UCSD-AML1 (cell line): ENCODE measurements around the gene TPSD1.

Experiments used
- DNase-seq: peaks from one replicate; lab custom pipeline; 2025; ENCODE audit not compliant: unreplicated experiment; lab: John Stamatoyannopoulos, UW

Gene TPSD1

DNA sequence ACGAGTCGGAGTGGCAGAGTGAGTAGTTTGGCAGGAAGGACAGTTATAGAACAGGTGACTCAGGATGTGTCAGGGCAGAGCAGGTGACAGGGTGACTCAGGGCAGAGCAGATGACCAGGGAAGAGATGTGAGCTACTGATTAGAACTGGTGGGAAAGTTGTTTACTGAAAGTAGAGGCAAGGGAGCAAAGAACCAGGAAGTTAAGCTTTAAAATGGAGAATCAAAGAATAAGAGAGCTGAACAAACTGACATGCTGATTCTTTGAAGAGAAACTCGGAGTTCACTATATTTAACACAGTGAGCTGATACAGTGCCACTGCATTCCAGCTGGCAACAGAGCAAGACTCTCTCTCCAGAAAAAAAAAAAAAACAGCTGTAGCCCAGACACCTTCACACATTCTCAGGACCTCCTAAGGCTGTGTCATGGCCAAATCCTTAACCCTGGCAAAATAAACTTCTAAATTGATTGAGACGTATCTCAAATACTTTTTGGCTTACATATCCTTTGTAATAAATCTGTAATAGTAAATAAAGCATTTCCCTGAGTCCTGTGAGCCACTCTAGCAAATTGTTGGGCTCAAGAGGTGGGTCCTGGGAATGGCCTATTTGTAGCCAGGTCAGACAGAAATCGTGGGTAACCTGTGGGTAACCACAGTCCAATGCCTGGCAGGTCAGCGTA lies 41.3 kb downstream of the TPSD1 start:
- no peak for DNase-seq

DNA sequence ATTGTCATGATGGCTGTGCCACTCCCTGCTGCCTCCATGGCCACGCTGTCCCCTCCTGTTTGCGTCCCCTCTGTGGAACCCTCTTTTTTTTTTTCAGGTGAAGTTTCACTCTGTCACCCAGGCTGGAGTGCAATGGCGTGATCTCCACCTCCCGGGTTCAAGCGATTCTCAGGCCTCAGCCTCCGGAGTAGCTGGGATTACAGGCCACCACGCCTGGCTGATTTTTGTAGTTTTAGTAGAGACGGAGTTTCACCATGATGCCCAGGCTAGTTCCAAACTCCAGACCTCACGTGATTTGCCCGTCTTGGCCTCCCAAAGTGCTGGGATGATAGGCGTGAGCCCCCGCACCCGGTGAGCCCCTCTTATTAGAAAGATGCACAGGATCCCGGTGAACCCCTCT lies 42.5 kb downstream of the TPSD1 start:
- DNase-seq, result no peak

DNA sequence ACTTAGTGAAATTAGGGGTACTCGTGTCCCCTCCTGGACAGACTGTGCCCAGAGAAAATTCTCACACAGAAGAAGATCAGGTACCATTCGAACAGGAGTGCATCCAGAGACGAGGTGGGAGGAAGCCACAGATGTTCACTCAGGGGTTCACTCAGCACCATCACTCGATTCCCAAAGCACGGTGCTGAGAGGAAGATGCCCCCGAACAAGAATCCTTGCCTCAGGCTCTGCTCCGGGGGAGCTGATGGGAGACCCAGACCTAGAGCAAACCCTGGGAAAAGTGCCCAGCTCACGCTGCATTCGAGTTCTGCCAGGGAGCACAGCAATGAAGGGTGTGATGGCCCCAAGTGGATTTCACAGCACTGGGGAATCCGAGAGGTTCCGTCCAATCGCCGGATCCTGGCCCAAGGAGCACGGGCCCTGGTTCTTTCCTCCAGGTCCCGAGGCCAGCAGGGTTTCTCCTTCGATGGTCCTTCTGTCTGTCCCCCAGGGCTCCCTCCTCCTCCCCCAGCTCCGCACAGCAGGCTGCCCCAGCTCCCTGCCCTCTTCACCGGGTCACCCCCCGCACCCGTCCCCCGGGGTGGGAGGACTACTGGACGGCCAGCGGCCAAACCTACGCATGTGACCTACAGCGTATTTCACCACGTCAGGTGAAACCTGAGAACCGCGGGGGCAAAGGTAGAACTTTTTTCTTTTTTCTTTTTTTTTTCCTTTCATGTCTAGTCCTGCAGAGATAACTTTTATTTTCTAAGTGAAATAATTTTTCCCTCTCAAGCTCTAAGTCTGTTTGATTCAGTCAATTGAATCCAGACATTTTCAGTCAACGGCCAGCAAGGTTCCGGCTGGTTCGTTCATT lies 43.4 kb downstream of the TPSD1 start:
- DNase-seq, result no peak

DNA sequence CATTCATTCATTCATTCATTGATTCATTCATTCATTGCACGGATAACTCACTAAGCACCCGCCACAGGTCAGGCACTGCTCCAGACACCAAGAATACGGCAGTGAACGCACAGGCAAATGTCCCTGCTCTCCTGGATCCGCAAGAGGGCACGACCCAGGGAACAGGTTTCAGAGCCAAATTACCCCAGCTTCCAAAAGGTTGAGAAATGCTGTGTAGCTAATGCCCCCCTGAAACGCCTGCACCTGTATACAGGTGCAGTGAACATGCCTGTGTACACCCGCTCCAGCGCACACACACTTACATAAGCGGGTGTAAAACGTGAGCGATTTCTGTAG lies 44.0 kb downstream of the TPSD1 start:
- no peak for DNase-seq

DNA sequence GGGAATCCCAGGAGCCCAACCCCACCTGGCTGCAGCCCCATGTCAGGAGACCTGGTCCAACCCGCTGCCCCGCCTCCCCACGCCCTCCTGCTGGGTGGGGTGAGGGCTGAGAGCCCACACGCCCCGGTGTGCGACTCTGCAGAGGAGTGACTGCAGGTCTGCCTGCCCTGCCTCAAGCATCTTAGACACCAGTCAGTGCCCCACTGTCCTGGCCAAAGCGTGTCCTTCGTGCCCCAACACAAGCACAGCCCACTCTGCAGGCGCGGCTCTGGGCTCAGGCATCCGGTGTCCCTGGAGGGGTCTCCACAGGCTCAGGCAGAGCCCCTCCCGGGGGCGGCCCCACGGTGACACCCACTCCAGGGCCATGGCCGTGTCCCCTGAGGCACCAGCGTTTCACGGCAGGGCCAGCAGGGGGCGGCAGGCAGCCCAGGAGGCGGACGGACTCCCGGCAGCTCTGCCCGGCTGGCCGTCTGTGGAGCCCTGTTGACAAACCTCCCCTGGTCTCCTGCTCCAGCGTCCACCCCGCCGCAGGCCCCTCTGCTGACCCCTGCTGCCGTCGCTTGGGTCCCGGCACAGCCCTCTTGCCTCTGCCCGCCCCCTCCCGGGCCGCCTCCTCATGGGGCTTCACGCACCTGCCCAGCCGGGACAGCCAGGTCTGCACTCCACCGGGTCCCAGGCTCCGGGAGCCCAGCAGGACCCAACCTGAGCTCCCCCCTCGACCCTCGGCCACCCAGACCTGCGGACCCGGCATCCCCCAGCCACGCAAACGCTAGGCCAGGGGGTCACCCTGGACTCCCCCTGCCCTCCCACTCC lies 45.0 kb downstream of the TPSD1 start:
- DNase-seq, result peak; percentile 75

DNA sequence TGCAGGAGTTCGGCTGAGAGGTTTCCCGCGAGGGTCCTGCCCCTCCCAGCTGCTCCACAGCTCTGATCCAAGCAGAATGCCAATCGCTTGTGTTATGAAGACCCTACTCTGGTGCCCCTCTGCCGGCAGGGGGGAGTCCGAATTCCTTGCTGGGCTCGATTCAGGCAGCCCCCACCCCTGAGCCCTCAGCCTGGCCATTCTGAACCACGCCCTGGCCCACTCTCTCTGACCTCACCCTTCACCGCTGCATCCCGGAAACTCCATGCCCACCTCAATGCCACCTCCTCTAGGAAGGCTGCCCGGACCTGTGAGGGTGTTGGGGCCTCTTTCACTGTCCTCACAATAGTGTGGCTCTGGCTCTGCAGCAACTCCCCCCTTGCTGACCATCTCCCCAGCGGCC lies 45.7 kb downstream of the TPSD1 start:
- no peak for DNase-seq

DNA sequence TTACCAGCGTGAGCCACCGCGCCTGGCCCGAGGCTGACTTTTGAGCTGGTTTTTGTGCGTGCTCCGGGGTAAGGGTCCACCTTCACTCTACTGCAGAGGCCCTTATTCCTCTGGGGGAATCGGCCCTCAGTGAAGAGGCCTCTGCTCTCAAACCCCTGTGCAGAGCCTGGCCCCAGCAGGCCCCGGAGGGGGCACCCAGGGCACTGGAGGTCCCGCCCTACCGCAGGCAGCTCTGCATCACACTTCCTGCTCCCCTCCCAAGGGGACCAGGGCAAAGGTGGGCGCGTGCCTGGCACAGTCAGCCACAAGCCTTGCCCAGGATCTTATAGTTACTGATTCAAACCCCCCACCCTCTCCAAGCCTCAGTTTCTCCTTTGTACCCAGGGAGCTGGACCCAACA lies 50.0 kb downstream of the TPSD1 start:
- DNase-seq, result no peak

DNA sequence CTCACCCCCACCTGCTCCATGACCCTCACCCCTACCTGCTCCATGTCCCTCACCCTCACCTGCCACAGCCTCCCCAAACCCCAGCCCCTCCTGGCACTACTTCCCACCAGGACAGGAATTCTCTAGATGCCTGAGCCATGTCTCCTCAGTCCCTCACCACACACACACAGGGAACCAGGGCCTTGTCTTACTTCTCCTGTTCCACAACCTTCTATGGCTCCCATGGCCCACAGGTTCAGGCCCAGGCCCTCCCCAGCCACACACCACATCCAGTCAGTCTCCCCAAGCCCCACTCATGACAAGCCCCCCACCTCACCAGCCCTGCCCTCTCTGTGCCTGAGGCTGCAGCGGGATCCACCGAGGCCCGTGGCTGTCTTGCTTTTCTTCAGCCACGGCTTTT lies 50.5 kb downstream of the TPSD1 start:
- DNase-seq, result no peak

DNA sequence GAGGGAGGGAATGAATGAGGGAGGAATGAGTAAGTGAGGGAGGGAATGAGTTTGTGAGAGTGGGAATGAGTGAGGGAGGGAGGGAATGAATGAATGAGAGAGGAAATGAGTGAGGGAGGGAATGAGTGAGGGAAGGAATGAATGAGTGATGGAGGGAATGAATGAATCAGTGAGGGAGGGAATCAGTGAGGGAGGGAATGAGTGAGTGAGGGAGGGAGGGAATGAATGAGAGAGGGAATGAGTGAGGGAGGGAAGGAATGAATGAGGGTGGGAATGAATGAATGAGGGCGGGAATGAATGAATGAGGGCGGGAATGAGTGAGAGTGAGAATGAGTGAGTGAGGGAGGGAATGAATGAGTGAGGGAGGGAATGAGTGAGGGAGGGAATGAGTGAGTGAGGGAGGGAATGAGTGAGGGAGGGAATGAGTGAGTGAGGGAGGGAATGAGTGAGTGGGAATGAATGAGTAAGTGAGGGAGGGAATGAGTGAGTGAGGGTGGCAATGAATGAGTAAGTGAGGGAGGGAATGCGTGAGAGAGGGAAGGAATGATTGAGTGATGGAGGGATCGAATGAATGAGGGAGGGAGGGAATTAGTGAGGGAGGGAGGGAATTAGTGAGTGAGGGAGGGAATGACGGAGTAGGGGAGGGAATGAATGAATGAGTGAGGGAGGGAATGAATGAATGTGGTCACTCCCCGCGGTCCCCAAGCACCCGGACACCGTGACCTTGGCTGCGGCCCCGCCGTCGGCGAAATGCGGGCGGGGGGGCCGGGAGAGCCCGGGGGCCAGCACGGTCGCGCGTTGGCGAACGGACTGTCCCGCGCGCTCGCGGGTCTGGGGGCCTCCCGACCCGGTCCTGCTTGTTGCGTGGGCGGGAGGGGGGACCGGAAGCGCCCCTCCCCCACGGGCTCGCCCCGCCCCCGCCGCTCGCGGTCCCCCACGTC lies 52.4 kb downstream of the TPSD1 start:
- DNase-seq, result no peak
